K562 (cell line): Measurements from ENCODE around the gene MLLT11. TPM values are rescaled to one million over a fixed set of nuclear protein-coding genes. Genes with fewer than 3 reads are reported as not detected.

Experiments
- ARID2 ChIP-seq: fragments of 450-650 bp; IDR thresholded peaks from 2 replicates; pipeline ENCODE4 v1.6.1; 2017; ENCODE audit warnings: antibody characterized with exemption, mild to moderate bottlenecking
- ATF7 ChIP-seq: fragments of 450-650 bp; IDR thresholded peaks from 2 replicates; pipeline ENCODE4 v1.7.1; 2014; ENCODE audit warnings: mild to moderate bottlenecking, moderate library complexity
- BRD9 ChIP-seq: fragments of 450-650 bp; IDR thresholded peaks from 2 replicates; pipeline ENCODE4 v1.6.1; 2018; ENCODE audit warnings: low read depth; ENCODE audit not compliant: partially characterized antibody
- DEAF1 ChIP-seq: fragments of 450-650 bp; formaldehyde crosslinking; IDR thresholded peaks from 2 replicates; pipeline ENCODE4 v1.4.0; 2020; ENCODE audit warnings: mild to moderate bottlenecking, moderate library complexity
- E4F1 ChIP-seq: fragments of 250-450 bp; sonication (Bioruptor Pico); IDR thresholded peaks from 2 replicates; pipeline ENCODE4 v1.5.0; 2021; ENCODE audit warnings: mild to moderate bottlenecking, borderline replicate concordance
- EP300 ChIP-seq: IDR thresholded peaks from 2 replicates; pipeline ENCODE4 v1.6.1; 2012; ENCODE audit warnings: low read length, improper control_type of control experiment
- MCM5 ChIP-seq: fragments of 450-650 bp; IDR thresholded peaks from 2 replicates; pipeline ENCODE4 v1.6.1; 2016; ENCODE audit warnings: low read depth
- MEIS2 ChIP-seq: fragments of 450-650 bp; IDR thresholded peaks from 2 replicates; pipeline ENCODE4 v1.6.1; 2014; ENCODE audit warnings: mild to moderate bottlenecking; ENCODE audit not compliant: partially characterized antibody
- SMARCE1 ChIP-seq: fragments of 450-650 bp; IDR thresholded peaks from 2 replicates; pipeline ENCODE4 v1.7.1; 2016; ENCODE audit warnings: mild to moderate bottlenecking
- ZBTB49 ChIP-seq: sonication (generic); formaldehyde crosslinking; IDR thresholded peaks from 2 replicates; pipeline ENCODE4 v1.8.0; 2022; ENCODE audit warnings: missing genetic modification reagents, mild to moderate bottlenecking, borderline replicate concordance
- ZNF766 ChIP-seq: fragments of 200-800 bp; sonication (Bioruptor generic); conservative IDR thresholded peaks from 2 replicates; pipeline ENCODE4 v1.6.1; 2016; ENCODE audit warnings: missing genetic modification characterization, missing compliant biosample characterization
- polyA plus RNA-seq, 8 experiments: library from polyadenylated mRNA; depleted of rRNA in 4 of 8; stranded (reverse) in 5 of 8; unstranded in 3 of 8; fragments of >200 nt; fragmentation: Nextera tagmentation in 2 of 8; fragmentation: Illumina TruSeq in 1 of 8; extraction: Ambion mirVana in 2 of 8; extraction: Trizol in 1 of 8; gene quantifications; 2 replicates each; pipeline versions ENCODE4 v1.2.1 to v1.2.3, GENCODE V29; 2011 to 2014; ENCODE audit warnings: inconsistent platforms in 1 of 8, missing spikeins in 1 of 8
- total RNA-seq, 7 experiments: library from RNA; depleted of rRNA in 6 of 7; stranded (reverse); fragments of >200 nt in 6 of 7; fragmentation: Illumina TruSeq in 2 of 7; extraction: Trizol in 2 of 7; gene quantifications; 2 replicates each; pipeline versions ENCODE4 v1.2.1 to v1.2.3, GENCODE V29; 2011 to 2021; ENCODE audit warnings: low replicate concordance in 1 of 7
- TF ChIP-seq, protein P1 (sequence below): IDR thresholded peaks from 3 replicates; pipeline ENCODE4 v1.6.1; 2011; ENCODE audit warnings: borderline replicate concordance, mild to moderate bottlenecking; ENCODE audit not compliant: insufficient read length, insufficient read depth
- TF ChIP-seq, protein P2 (sequence below): fragments of 250-450 bp; sonication (Bioruptor Pico); IDR thresholded peaks from 2 replicates; pipeline ENCODE4 v1.9.0; 2021; ENCODE audit warnings: mild to moderate bottlenecking, inconsistent platforms
- TF ChIP-seq, protein P3 (sequence below): IDR thresholded peaks from 3 replicates; pipeline ENCODE4 v1.6.1; 2011; ENCODE audit warnings: borderline replicate concordance, mild to moderate bottlenecking, moderate library complexity; ENCODE audit not compliant: insufficient read length; ENCODE audit errors: extremely low read depth

MLLT11 gene
- total and polyA plus RNA-seq, 9 of the 15 experiments (the other 6 are each of a cell fraction or from before 2014, with no cell fraction given): 12.1 to 91.0 (median 22.0) TPM

GRCh38 chr1:151024540-151025146 lies 35.6 kb upstream of the MLLT11 start (continued):
- TF ChIP-seq, protein P1, sequence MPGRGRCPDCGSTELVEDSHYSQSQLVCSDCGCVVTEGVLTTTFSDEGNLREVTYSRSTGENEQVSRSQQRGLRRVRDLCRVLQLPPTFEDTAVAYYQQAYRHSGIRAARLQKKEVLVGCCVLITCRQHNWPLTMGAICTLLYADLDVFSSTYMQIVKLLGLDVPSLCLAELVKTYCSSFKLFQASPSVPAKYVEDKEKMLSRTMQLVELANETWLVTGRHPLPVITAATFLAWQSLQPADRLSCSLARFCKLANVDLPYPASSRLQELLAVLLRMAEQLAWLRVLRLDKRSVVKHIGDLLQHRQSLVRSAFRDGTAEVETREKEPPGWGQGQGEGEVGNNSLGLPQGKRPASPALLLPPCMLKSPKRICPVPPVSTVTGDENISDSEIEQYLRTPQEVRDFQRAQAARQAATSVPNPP: no peak
- no peak for TF ChIP-seq MCM5
- TF ChIP-seq E4F1 (CRISPR knock-in tag): no peak
- TF ChIP-seq BRD9: no peak
- TF ChIP-seq, protein P2, sequence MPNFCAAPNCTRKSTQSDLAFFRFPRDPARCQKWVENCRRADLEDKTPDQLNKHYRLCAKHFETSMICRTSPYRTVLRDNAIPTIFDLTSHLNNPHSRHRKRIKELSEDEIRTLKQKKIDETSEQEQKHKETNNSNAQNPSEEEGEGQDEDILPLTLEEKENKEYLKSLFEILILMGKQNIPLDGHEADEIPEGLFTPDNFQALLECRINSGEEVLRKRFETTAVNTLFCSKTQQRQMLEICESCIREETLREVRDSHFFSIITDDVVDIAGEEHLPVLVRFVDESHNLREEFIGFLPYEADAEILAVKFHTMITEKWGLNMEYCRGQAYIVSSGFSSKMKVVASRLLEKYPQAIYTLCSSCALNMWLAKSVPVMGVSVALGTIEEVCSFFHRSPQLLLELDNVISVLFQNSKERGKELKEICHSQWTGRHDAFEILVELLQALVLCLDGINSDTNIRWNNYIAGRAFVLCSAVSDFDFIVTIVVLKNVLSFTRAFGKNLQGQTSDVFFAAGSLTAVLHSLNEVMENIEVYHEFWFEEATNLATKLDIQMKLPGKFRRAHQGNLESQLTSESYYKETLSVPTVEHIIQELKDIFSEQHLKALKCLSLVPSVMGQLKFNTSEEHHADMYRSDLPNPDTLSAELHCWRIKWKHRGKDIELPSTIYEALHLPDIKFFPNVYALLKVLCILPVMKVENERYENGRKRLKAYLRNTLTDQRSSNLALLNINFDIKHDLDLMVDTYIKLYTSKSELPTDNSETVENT: no peak
- no peak for TF ChIP-seq SMARCE1
- TF ChIP-seq MEIS2: no peak
- TF ChIP-seq ATF7: peak; percentile 12; the same call in 1 of the 2 replicates
- TF ChIP-seq ARID2: peak; percentile 83; the same call in 1 of the 2 replicates
- TF ChIP-seq ZNF766: no peak
- no peak for TF ChIP-seq ZBTB49 (CRISPR knock-in tag)
- TF ChIP-seq EP300: 0 out of 2 replicates have a peak, but pooled peaks have one; percentile 3
- TF ChIP-seq, protein P3, sequence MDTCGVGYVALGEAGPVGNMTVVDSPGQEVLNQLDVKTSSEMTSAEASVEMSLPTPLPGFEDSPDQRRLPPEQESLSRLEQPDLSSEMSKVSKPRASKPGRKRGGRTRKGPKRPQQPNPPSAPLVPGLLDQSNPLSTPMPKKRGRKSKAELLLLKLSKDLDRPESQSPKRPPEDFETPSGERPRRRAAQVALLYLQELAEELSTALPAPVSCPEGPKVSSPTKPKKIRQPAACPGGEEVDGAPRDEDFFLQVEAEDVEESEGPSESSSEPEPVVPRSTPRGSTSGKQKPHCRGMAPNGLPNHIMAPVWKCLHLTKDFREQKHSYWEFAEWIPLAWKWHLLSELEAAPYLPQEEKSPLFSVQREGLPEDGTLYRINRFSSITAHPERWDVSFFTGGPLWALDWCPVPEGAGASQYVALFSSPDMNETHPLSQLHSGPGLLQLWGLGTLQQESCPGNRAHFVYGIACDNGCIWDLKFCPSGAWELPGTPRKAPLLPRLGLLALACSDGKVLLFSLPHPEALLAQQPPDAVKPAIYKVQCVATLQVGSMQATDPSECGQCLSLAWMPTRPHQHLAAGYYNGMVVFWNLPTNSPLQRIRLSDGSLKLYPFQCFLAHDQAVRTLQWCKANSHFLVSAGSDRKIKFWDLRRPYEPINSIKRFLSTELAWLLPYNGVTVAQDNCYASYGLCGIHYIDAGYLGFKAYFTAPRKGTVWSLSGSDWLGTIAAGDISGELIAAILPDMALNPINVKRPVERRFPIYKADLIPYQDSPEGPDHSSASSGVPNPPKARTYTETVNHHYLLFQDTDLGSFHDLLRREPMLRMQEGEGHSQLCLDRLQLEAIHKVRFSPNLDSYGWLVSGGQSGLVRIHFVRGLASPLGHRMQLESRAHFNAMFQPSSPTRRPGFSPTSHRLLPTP: no peak
- peak; percentile 67 for TF ChIP-seq DEAF1 (CRISPR knock-in tag)
